Measurements from ENCODE around the gene COX5A.
"Not testable (repeated sequence)": the region's sequence is repeated elsewhere in the genome, so short reads cannot be mapped to it uniquely, and the experiment has no call there.

COX5A gene

DNA sequence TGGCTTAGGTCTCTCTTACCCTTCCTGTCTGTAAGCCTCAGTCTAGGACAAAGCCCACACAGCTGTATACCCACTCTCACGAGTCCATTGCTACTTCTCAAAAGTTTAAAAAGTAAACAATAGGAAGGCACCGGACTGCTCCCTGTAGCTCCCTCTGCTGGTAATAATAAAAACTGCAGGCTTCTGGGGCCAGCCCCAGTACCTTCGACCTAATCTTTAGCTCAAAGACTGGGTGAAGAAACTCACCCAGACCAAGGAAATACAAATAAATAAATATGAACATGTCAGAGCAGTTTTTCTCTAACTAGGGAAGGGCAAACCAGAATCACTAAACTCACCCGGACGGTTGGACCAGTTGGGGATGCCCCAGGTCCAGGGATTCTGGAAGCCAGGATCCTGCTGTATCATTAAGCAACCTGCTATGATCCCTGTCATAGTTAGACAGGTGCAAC is 36.2 kb downstream of the COX5A start:
- peak; percentile 58 for DNase-seq (ENCODE audit: low spot score)

DNA sequence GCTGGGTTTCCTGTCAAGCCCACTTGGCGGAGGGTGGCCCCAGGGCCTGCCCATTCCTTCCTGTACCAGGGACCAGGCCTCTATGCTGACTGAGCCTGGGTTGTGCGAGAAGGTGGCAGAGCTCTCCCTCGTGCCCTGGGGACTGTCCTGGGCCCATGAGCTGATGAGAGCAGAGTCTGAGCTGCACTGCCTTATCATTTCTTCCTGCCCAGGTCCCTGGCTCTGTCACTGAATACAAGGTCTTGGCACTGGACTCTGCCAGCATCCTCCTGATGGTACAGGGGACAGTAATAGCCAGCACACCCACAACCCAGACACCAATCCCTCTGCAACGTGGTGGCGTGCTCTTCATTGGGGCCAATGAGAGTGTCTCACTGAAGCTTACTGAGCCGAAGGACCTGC is 40.6 kb downstream of the COX5A start:
- DNase-seq (ENCODE audit: low spot score): no peak

DNA sequence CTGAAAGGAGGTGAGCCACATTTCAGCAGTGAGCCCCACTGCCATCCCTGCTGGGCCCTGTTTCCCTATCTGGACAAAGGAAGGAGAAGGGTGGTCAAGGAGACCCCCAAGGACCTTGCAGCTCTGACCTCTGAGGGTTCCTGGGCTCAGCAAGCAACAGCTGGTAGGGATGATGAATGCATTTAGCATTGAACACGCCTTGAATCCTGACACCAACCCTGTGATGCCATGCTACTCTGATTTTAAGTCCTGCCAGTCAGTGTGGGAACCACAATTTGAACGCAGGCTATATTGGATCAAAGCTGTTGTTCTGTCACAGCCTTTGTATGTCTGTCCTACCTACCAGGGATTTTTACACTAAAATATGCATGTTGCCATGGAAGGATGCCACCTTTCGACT is 41.6 kb downstream of the COX5A start:
- DNase-seq (ENCODE audit: low spot score): no peak

DNA sequence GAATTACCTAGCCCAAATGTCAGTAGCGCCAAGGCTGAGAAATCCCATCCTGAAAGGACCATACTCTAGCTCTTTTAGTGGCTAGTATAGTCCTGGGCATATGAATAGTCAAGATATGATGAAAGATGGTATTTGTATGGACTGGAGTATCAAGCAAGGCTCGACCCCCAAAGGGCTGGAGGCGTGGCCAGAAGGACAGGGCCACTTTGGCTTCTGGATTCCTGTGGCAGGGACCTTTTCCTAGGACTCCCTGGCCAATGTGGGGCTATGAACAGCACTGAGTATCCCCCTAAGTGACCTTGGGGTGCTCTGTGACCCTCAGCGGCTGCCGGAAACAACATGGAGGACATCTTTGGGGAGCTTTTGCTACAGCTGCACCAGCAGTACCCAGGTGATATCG is 42.0 kb downstream of the COX5A start:
- no peak for DNase-seq (ENCODE audit: low spot score)

DNA sequence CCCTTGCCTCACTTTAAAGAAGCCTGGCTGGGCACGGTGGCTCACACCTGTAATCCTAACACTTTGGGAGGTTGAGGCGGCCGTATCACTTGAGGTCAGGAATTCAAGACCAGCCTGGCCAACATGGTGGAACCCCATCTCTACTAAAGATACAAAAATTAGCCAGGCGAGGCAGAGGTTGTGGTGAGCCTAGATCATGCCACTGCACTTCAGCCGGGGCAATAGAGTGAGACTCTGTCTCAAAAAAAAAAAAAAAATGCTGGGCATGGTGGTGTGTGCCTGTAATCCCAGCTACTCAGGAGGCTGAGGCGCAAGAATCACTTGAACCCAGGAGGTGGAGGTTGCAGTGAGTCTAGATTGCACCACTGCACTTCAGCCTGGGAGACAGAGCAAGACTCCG is 43.5 kb downstream of the COX5A start:
- DNase-seq (ENCODE audit: low spot score): not testable (repeated sequence)

DNA sequence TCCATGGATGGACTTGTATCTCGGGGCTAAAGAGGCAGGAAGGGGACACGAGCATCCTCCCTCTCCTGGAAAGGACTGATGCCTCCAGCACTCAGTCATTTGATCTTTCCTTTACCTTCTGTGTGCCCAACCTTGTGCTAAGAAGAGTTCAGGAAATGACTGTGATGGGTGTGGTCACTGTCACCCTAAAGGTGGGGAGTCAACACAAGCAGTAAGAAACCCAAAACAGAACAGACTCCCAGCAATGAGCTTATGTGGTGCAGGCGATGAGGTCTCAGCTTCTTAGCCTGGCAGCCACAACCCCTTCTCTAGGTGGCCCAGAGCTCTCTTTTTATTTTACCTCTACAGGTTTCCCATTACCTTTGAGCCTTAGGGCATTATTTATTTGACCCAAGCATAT is 44.2 kb downstream of the COX5A start:
- no peak for DNase-seq (ENCODE audit: low spot score)

DNA sequence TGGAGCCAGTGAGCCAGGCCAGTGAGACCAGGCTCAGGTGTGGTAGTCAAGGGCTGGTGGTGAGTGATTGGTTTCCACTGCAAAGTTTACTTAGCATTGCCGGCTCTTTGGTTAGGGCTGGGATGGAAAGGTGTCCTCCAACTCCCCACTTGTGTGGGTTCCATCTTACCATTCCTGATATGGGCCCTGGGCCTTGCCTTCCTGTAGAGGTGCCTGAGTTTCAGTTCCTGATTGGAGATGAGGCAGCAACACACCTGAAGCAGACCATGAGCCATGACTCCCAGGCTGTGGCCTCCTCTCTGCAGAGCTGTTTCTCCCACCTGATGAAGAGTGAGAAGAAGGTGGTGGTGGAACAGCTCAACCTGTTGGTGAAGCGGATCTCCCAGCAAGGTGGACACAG is 44.9 kb downstream of the COX5A start:
- no peak for DNase-seq (ENCODE audit: low spot score)

DNA sequence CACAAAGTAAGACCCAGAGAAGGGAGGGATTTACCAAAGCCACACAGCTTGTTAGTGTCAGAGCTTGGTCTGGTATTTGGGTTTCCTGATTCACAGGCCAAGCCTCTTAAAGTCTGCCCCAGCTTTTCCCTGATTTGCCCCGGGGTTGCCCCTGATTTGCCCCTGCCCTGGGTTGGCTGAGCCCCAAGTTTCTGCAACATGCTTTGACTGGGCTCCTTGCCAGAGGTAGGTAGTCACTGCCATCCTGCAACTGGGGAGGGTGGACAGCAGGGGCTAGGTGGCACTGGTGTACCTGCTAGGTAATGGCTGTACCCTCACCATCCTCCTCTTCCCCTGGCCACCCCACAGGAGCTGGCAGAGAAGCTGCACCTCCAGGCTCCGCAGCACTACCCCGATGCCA is 45.6 kb downstream of the COX5A start:
- DNase-seq (ENCODE audit: low spot score): no peak

DNA sequence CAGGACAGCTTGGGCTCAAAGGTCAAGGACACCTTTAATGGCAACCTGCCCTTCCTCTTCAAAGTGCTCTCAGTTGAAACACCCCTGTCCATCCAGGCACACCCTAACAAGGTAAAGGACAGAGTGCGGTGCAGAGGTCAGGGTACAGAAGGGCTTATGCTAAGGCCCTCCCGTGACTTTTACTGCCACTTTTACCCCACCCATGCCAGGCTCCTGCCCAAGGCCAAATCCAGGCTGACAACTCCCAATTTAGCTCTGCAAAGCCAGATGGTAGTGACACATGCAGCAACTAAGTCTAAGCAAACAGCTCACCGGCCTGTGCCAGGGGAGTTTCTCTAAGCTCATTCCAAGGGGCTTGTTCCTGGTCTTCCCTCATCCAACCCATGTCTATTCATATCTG is 46.4 kb downstream of the COX5A start:
- DNase-seq (ENCODE audit: low spot score): no peak

DNA sequence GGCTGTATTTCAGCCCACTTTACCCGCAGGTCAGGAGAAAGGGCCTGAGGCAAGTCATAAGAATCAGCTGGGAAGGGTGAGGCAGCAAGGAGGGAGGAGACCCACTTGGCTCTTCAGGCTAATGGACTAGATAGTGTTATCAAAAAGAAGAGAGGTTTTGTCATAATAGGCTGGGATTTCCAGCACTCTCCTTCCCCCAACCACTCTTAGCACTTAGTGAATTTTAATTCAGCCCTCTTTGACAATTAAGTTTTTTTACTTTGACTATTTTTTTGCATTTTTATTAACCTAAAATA is 47.3 kb downstream of the COX5A start:
- DNase-seq (ENCODE audit: low spot score): no peak

DNA sequence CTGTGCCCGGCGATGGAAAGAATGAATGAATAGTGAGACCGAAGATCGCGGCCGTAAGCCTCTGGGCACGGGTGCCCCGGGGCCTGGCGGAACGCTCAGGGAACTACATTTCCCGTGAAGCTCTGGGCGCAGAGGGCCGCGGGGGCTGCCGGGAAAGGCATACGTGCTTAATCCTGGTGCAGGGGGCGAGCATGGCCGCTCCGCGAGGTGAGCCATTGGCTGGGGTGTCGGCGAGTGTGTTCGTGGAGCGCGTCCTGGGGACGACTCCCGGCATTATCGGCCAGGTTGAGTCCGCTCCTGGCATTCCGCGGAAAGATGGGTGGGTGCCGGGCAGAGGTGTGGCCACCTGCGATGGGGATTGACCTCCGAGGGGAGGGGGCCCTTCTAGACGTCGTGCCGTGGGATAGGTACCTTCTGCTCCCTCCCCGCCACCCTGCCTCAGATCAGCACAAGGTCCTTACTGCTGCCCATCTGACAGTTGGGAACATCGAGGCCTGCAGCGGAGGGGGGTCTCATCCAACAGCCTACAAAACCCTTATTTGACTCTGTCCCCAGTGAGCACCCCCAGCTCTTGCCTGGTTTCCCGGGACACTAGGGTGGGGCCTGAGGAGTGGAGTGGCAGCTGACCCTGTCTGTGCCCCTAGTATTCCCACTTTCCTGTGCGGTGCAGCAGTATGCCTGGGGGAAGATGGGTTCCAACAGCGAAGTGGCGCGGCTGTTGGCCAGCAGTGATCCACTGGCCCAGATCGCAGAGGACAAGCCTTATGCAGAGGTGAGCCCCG is 47.8 kb downstream of the COX5A start, which contains the start of gene MPI:
Gene MPI (plus strand): TSS at position 160 of the 782 bp plus-strand sequence. CDS start 32 bp downstream, at position 192.
- DNase-seq (ENCODE audit: low spot score): peak; percentile 82

DNA sequence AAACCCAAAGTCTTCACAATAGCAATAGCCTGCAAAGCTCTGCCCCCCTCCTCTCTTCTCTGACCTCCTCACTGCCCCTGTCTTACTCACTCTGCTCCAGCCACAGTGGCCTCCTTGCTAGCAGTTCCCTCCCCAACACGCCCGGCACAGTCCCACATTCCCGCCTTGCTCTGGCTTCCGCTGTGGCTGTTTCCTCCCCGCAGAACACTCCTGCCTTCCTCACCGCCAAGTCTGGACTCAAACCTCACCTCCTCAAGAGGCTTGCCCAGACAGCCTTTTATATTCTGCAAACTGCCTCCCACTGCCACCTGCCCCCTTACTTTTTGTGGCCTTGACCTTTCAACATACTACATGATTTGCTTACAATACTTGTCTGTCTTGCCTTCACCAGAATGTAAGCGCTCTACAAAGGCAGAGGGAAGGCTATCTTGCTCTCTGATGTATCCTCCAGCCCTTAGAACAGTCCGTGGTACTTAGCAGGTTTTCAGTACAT is 48.4 kb downstream of the COX5A start:
- no peak for DNase-seq (ENCODE audit: low spot score)

DNA sequence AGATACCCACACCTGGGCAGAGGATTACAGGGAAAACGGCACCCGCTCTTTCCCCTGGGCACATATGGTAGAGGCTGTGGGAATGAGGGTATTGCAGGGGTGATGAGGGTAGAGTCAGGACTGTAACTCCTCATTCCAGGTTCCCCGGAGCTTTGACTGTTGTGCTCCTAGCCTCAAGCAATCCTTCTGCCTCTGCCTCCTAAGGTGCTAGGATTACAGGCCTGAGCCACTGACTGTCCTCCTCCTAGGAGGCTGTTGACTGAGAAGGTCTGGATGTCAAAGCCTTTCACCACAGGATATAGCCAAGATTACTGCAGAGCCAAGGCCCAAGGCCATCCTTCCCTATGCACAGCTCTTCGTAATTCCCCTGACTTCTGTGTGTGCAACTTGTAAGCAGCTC is 49.2 kb downstream of the COX5A start:
- no peak for DNase-seq (ENCODE audit: low spot score)

DNA sequence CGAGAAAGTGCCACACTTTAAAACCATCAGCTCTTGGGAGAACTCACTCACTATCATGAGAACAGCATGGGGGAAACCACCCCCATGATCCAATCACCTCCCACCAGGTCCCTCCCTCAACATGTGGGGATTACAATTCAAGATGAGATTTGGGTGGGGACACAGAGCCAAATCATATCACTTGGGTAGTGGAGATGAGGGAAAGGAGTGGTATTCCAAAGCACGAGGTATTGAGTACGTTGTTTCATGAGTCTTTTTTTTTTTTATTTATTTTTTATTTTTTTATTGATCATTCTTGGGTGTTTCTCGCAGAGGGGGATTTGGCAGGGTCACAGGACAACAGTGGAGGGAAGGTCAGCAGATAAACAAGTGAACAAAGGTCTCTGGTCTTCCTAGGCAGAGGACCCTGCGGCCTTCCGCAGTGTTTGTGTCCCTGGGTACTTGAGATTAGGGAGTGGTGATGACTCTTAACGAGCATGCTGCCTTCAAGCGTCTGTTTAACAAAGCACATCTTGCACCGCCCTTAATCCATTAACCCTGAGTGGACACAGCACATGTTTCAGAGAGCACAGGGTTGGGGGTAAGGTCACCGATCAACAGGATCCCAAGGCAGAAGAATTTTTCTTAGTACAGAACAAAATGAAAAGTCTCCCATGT is 50.2 kb downstream of the COX5A start:
- DNase-seq (ENCODE audit: low spot score): not testable (repeated sequence)

DNA sequence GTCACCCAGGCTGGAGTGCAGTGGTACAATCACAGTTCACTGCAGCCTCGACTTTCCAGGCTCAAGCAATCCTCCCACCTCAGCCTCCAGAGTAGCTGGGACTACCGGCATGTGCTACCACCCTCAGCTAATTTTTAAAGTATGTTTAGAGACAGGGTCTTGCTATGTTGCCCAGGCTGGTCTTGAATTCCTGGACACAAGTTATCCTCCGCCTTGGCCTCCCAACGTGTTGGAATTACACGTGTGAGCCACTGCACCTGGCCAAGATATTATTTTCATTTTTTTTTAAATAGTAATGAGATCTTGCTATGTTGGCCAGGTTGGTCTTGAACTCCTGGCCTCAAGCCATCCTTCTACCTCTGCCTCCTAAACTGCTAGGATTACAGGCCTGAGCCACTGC is 52.4 kb downstream of the COX5A start:
- no peak for DNase-seq (ENCODE audit: low spot score)

DNA sequence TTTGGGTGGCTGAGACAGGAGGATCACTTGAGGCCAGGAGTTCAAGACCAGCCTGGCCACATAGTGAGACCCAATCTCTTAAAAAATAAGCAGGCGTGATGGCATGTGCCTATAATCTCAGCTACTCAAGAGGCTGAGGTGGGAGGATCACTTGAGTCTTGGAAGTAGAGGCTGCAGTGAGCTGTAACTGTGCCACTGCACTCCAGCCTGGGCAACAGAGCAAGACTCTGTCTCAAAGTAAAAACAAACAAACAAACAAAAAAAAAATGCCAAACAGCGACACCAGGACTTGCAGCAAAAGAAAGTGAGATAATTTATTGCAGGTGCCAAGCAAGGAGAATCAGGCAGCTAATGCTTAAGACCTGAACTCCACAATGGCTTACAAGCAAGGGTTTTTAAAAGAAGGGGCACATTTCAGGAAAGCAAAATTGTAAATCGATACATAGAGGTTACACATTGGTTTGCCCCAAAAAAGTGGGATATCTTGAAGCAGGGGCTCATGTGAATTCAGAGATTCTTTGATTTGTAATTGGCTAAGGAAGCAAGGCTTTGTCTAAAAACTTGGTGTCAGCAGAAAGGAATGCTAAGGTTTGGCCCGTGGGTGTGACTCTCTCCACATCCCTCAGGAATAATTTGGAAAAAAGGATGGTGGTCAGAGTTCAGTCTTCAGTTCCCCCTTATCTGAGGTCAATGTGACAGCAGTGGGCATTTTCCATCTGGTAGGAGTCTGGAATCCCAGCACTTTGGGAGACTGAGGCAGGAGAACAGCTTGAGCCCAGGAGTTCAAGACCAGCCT is 53.2 kb downstream of the COX5A start:
- no peak for DNase-seq (ENCODE audit: low spot score)

DNA sequence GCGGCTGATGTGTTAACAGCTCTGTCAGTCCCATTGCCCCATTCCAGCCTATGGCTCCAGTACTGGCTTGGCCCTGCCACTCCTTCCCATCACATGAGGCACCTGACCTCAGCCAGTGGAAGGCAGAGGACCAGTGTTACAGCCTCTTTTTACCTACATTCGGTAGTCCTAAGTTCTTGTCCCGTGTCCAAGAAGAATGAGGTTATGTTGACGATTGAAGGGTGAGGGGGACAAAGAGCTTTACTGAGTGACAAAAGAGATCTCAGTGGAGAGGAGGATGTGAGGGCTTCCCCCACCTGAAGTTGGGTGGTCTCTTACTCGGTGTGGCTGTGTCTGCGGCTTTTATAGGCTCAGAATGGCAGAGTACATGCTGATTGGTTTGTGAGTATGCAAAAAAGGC is 55.3 kb downstream of the COX5A start:
- DNase-seq (ENCODE audit: low spot score): no peak

DNA sequence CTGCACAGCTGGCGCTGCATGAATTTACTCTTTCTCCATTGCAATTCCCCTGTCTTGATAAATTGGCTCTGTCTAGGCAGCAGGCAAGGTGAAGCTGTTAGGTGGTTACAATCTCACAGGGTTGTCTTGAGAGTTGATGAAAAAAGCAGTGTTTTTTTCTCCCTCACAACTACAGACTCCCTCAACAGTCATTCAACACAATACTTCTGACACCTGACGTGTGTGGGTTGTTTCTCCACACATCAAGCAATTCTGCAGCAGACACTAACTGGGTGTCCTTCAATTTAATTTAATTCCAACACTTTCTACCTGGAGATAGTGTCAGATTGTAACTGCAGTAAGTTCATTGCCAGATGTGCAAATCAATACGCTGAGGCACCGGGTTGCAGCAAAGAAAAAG is 59.6 kb downstream of the COX5A start:
- DNase-seq (ENCODE audit: low spot score): no peak

DNA sequence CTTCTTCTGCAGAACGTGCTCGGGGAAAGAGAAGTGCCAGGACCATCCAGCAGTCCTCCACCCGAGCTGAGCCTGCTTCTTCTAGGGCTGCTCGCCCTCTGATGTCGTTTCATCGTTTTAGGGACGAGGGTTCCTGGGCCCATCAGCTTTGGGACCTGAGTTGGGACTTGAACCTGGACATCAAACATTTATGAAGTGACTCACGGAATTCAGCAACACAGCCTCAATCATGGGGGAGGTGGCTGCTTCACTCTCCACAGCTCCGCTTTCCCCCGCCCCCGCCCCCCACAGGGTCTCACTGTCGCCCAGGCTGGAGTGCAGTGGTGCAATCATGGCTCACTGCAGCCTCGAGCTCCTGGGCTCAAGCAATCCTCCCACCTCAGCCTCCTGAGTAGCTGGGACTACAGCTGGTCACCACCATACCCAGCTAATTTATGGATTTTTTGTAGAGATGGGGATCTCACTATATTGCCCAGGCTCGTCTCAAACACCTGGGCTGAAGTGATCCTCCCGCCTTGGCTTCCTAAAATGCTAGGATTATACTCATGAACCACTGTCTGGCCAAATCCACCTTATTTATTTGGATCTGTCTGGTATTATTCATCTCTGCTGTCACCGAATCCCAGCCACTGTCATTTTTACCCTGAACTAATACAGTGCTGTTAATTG is 64.0 kb downstream of the COX5A start:
- DNase-seq (ENCODE audit: low spot score): no peak

DNA sequence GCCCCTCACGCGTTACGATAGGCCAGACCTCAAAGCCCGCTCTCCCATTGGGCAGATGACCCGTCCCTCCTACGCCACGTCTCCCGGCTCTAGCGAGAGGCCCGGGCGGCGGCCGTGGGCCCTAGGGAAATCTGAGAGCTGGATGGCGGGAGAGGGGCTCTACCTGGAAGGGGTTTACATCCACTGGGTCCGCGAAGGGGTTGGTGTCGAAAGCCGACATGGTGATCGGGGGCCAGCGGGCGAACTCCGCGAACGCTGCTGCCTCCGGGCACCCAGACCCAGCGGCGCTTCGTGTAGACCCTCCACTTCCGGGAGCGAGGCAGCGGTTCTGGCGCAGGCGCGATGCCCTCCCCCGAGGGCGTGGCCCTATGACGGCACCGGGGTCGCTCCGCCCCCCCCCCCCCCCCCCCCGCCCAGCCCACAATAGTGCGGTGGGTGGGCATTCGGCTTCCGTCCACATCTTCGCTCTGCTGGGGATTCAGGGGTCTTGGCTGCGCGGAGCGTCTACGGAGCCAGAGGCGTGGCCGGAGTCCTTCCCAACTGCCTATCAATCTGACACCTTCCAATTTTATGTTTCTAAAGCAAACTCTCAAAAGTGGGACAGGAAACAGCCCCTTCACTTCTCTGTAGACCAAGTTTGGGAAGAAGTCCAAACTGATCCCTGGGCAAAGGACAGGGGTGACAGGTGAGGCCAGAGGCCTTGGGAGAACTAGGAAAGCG is 64.7 kb downstream of the COX5A start, which contains the start of gene SCAMP2:
Gene SCAMP2 (minus strand): TSS at position 330 of the 720 bp plus-strand sequence. CDS start 110 bp downstream, at position 220.
- DNase-seq (ENCODE audit: low spot score): peak; percentile 96

DNA sequence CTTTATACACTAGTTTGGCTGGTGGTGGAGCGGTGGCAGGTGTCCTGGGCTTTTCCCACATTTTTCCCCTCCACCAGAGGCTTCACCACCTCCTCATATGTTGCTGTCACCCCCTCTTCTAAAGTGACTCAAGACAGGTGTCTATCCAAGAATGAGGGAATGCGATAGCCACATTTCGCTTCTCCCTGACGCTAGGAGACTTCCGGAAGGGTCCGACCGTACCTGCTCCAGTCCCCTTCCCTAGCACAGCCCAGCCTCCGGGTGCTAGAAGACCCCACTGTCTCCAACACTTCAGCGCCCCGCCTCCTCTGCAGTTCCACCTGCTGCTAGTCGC is 65.2 kb downstream of the COX5A start:
- no peak for DNase-seq (ENCODE audit: low spot score)
